Neural crest cell (in vitro differentiated cells): Measurements from ENCODE around the gene MTRR. TPM values are rescaled to one million over a fixed set of nuclear protein-coding genes. Genes with fewer than 3 reads are reported as not detected.
"Not testable (repeated sequence)": the region's sequence is repeated elsewhere in the genome, so short reads cannot be mapped to it uniquely, and the experiment has no call there.

Experiments
- DNase-seq: peaks from one replicate; pipeline ENCODE4 v3.0.0; 2021; ENCODE audit warnings: low read depth, mixed read lengths, low spot score
- H3K27ac Mint-ChIP-seq: one replicate; pipeline ENCODE4 v1.8.0; 2021; ENCODE audit warnings: mild to moderate bottlenecking, mixed read lengths; ENCODE audit not compliant: unreplicated experiment
- H3K27me3 Mint-ChIP-seq: 2 replicates; pipeline ENCODE4 v1.8.0; 2021; ENCODE audit warnings: low read depth, mild to moderate bottlenecking, mixed read lengths
- H3K36me3 Mint-ChIP-seq: 2 replicates; pipeline ENCODE4 v1.8.0; 2021; ENCODE audit warnings: low read depth, mild to moderate bottlenecking, mixed read lengths
- H3K4me1 Mint-ChIP-seq: 2 replicates; pipeline ENCODE4 v1.8.0; 2021; ENCODE audit warnings: mixed read lengths
- H3K4me3 Mint-ChIP-seq: one replicate; pipeline ENCODE4 v1.8.0; 2021; ENCODE audit warnings: mild to moderate bottlenecking, mixed read lengths
- H3K9me3 Mint-ChIP-seq: 2 replicates; pipeline ENCODE4 v1.8.0; 2021; ENCODE audit warnings: mixed read lengths
- total RNA-seq: library from RNA; stranded (reverse); gene quantifications from 2 replicates; pipeline ENCODE4 v1.2.1, GENCODE V29; 2021
- TF ChIP-seq, protein P1 (sequence below): fragments of 200-600 bp; sonication (generic); conservative IDR thresholded peaks from 2 replicates; pipeline ENCODE4 v1.5.0; 2021; ENCODE audit warnings: antibody characterized with exemption, mild to moderate bottlenecking

MTRR gene
- total RNA-seq, 1 donor from 2014 or later: 43.3 TPM

GRCh38 chr5:7904170-7904569 lies 35.2 kb downstream of the MTRR start:
- Mint-ChIP-seq H3K4me1 (no peaks in the 10 kb centered on the region), H3K27ac (no peak overlapping the region), H3K27me3 (no peaks in the 10 kb centered on the region), H3K36me3 (peaks cover 62% of the 10 kb centered on the region), H3K4me3 (no peak overlapping the region), H3K9me3 (peaks cover 15% of the 10 kb centered on the region)
- no peak for DNase-seq
- TF ChIP-seq, protein P1, sequence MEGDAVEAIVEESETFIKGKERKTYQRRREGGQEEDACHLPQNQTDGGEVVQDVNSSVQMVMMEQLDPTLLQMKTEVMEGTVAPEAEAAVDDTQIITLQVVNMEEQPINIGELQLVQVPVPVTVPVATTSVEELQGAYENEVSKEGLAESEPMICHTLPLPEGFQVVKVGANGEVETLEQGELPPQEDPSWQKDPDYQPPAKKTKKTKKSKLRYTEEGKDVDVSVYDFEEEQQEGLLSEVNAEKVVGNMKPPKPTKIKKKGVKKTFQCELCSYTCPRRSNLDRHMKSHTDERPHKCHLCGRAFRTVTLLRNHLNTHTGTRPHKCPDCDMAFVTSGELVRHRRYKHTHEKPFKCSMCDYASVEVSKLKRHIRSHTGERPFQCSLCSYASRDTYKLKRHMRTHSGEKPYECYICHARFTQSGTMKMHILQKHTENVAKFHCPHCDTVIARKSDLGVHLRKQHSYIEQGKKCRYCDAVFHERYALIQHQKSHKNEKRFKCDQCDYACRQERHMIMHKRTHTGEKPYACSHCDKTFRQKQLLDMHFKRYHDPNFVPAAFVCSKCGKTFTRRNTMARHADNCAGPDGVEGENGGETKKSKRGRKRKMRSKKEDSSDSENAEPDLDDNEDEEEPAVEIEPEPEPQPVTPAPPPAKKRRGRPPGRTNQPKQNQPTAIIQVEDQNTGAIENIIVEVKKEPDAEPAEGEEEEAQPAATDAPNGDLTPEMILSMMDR: no peak

GRCh38 chr5:7907612-7908011 lies 38.7 kb downstream of the MTRR start:
- DNase-seq: no peak
- Mint-ChIP-seq H3K9me3 (peaks cover 26% of the 10 kb centered on the region), H3K4me1 (no peaks in the 10 kb centered on the region), H3K4me3 (no peak overlapping the region), H3K27me3 (no peaks in the 10 kb centered on the region), H3K36me3 (peaks cover 71% of the 10 kb centered on the region), H3K27ac (no peak overlapping the region)
- TF ChIP-seq, protein P1: no peak

DNA sequence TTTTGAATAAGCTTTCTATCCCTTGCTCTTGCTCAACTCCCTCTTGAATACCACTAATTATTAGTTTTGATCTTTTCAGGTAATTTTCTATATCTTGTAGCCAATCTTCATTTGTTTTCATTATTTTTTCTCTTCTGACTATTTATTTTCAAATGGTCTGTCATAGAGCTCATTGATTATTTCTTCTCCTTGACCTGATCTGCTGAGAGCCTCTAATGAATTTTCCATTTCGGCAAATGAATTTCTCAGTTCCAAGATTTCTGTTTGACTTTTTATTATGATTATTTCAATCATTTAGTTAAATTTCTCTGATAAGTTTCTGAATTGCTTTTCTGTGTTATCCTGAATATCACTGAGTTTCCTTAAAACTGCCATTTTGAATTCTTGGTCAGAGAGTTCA lies 39.4 kb downstream of the MTRR start:
- Mint-ChIP-seq H3K36me3 (peaks cover 72% of the 10 kb centered on the region), H3K4me3 (no peak overlapping the region), H3K27ac (no peak overlapping the region), H3K9me3 (peaks cover 31% of the 10 kb centered on the region), H3K4me1 (no peaks in the 10 kb centered on the region), H3K27me3 (no peaks in the 10 kb centered on the region)
- TF ChIP-seq, protein P1: no peak
- no peak for DNase-seq

DNA sequence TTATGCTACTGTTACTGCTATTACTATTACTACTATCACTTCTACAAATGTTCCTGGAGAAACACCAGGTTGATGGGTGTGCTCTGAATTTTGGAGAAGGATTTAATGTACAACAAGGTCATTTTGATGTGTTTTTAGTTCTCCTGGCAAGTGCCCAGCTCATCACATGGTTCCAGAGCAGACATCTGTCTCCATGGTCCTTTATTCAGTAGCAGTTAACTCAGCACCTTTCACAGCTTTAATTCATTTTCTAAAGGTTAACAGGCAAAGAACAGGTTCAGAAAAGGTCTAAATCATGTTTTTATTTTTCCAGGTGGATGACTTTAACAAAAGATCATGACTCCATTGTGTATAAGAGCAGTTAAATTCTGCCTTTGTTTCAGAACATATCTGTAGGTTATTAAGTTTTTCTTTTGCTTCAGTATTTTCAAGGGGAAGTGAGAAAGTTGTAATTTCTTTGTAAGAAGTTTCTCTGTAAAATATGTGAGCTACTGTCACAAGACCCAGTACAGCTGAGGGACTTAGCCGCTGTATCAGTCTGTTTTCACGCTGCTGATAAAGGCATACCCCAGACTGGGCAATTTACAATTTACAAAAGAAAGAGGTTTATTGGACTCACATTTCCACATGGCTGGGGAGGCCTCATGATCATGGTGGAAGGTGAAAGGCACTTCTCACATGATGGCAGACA lies 41.9 kb downstream of the MTRR start:
- Mint-ChIP-seq H3K27ac (no peak overlapping the region), H3K4me3 (no peak overlapping the region), H3K4me1 (no peaks in the 10 kb centered on the region), H3K9me3 (peaks cover 37% of the 10 kb centered on the region), H3K36me3 (peaks cover 50% of the 10 kb centered on the region), H3K27me3 (no peaks in the 10 kb centered on the region)
- no peak for DNase-seq
- TF ChIP-seq, protein P1: no peak

GRCh38 chr5:7911429-7911771 lies 42.5 kb downstream of the MTRR start:
- peaks cover 37% of the 10 kb centered on the region for H3K9me3 Mint-ChIP-seq
- not testable (repeated sequence) for H3K4me3 Mint-ChIP-seq, H3K27ac Mint-ChIP-seq

GRCh38 chr5:7916171-7916804 lies 47.3 kb downstream of the MTRR start:
- H3K4me1 Mint-ChIP-seq: no peaks in the 10 kb centered on the region
- no peak for DNase-seq
- H3K4me3 Mint-ChIP-seq: no peak overlapping the region
- no peaks in the 10 kb centered on the region for H3K27me3 Mint-ChIP-seq
- TF ChIP-seq, protein P1: no peak
- no peak overlapping the region for H3K27ac Mint-ChIP-seq
- peaks cover 16% of the 10 kb centered on the region for H3K36me3 Mint-ChIP-seq
- peaks cover 19% of the 10 kb centered on the region for H3K9me3 Mint-ChIP-seq

More at GRCh38 chr5:7911429-7911771, 42.5 kb downstream of the MTRR start:
- not testable (repeated sequence) for H3K27me3 Mint-ChIP-seq, H3K4me1 Mint-ChIP-seq, DNase-seq
- peaks cover 49% of the 10 kb centered on the region for H3K36me3 Mint-ChIP-seq
